Mesenchymal stem cell (in vitro differentiated cells and primary cell): Measurements from ENCODE around the gene CSF2RB.

Source experiments
- DNase-seq: peaks from one replicate; pipeline ENCODE4 v3.0.0-alpha.2; 2013
- H2AFZ ChIP-seq: one replicate; pipeline ENCODE4 v1.6.1; 2013; ENCODE audit warnings: low read depth, mild to moderate bottlenecking, control low read depth, inconsistent platforms, low read length, moderate library complexity
- H2AK5ac ChIP-seq: 2 replicates; pipeline ENCODE4 v1.6.1; 2013; ENCODE audit warnings: low read length, moderate library complexity, mild to moderate bottlenecking, inconsistent platforms; ENCODE audit not compliant: severe bottlenecking
- H2BK120ac ChIP-seq: one replicate; pipeline ENCODE4 v1.6.1; 2013; ENCODE audit warnings: low read depth, mild to moderate bottlenecking, inconsistent platforms, low read length, moderate library complexity
- H2BK12ac ChIP-seq, 2 experiments: one replicate each; pipeline ENCODE4 v1.6.1; 2013; ENCODE audit warnings: inconsistent platforms in 2 of 2, low read length in 2 of 2, mild to moderate bottlenecking in 2 of 2, moderate library complexity in 2 of 2, control low read depth in 1 of 2
- H2BK15ac ChIP-seq: one replicate; pipeline ENCODE4 v1.6.1; 2013; ENCODE audit warnings: mild to moderate bottlenecking, low read depth, inconsistent platforms; ENCODE audit not compliant: poor library complexity, severe bottlenecking
- H2BK5ac ChIP-seq: 2 replicates; pipeline ENCODE4 v1.6.1; 2013; ENCODE audit warnings: low read depth, mild to moderate bottlenecking, low read length, control low read depth, inconsistent platforms; ENCODE audit not compliant: poor library complexity, severe bottlenecking
- H3K14ac ChIP-seq, 2 experiments: one replicate each; pipeline ENCODE4 v1.6.1; 2013; ENCODE audit warnings: inconsistent platforms in 2 of 2, low read length in 2 of 2, control low read depth in 1 of 2, mild to moderate bottlenecking in 1 of 2, moderate library complexity in 1 of 2
- H3K18ac ChIP-seq, 2 experiments: one replicate each; pipeline ENCODE4 v1.6.1; 2013; ENCODE audit warnings: inconsistent platforms in 2 of 2, low read length in 2 of 2, control low read depth in 1 of 2, low read depth in 1 of 2, mild to moderate bottlenecking in 1 of 2
- H3K23ac ChIP-seq, 2 experiments: one replicate each; pipeline ENCODE4 v1.6.1; 2013; ENCODE audit warnings: inconsistent platforms in 2 of 2, low read length in 2 of 2, mild to moderate bottlenecking in 2 of 2, moderate library complexity in 2 of 2, control low read depth in 1 of 2
- H3K27ac ChIP-seq: 2 replicates; pipeline ENCODE4 v1.5.1; 2013; ENCODE audit warnings: mild to moderate bottlenecking, moderate library complexity, low read length, control low read depth, inconsistent platforms; ENCODE audit not compliant: poor library complexity, severe bottlenecking
- H3K27me3 ChIP-seq, 2 experiments: 2 replicates each; pipeline versions ENCODE4 v1.6.1 to v1.7.0; 2013; ENCODE audit warnings: low read length in 2 of 2, mild to moderate bottlenecking in 2 of 2, moderate library complexity in 2 of 2, control low read depth in 1 of 2, inconsistent platforms in 1 of 2; ENCODE audit not compliant: control insufficient read depth in 1 of 2, insufficient read depth in 1 of 2
- H3K36me3 ChIP-seq, 2 experiments: 2 replicates each; pipeline versions ENCODE4 v1.6.1 to v1.7.0; 2013; ENCODE audit warnings: low read length in 2 of 2, control low read depth in 1 of 2, inconsistent platforms in 1 of 2, low read depth in 1 of 2, mild to moderate bottlenecking in 1 of 2; ENCODE audit not compliant: insufficient read depth in 2 of 2, control insufficient read depth in 1 of 2
- H3K4ac ChIP-seq, 2 experiments: one replicate each; pipeline ENCODE4 v1.6.1; 2013; ENCODE audit warnings: inconsistent platforms in 2 of 2, low read length in 2 of 2, mild to moderate bottlenecking in 2 of 2, moderate library complexity in 2 of 2, control low read depth in 1 of 2, low read depth in 1 of 2
- H3K4me1 ChIP-seq: 2 replicates; pipeline ENCODE4 v1.6.1; 2013; ENCODE audit warnings: low read depth, low read length, control low read depth; ENCODE audit not compliant: control insufficient read depth, insufficient read depth
- H3K4me2 ChIP-seq: 2 replicates; pipeline ENCODE4 v1.6.1; 2013; ENCODE audit warnings: low read length, mild to moderate bottlenecking, inconsistent platforms; ENCODE audit not compliant: poor library complexity, severe bottlenecking
- H3K4me3 ChIP-seq, 2 experiments: 2 replicates each; pipeline versions ENCODE4 v1.5.1 to v1.7.0; 2013; ENCODE audit warnings: low read length in 2 of 2, mild to moderate bottlenecking in 2 of 2, control low read depth in 1 of 2, low read depth in 1 of 2; ENCODE audit not compliant: insufficient read depth in 1 of 2
- H3K79me1 ChIP-seq: replicated peaks from 2 replicates; pipeline ENCODE4 v1.6.1; 2013; ENCODE audit warnings: mild to moderate bottlenecking, control low read depth, low read length, inconsistent platforms; ENCODE audit not compliant: poor library complexity, severe bottlenecking
- H3K9ac ChIP-seq: 2 replicates; pipeline ENCODE4 v1.7.0; 2013; ENCODE audit warnings: mild to moderate bottlenecking, low read length, moderate library complexity
- H3K9me3 ChIP-seq: 2 replicates; pipeline ENCODE4 v1.7.0; 2013; ENCODE audit warnings: mild to moderate bottlenecking, low read length; ENCODE audit not compliant: control insufficient read depth
- H4K8ac ChIP-seq: one replicate; pipeline ENCODE4 v1.6.1; 2013; ENCODE audit warnings: inconsistent platforms, mild to moderate bottlenecking, low read length, moderate library complexity
- H4K91ac ChIP-seq: one replicate; pipeline ENCODE4 v1.6.1; 2013; ENCODE audit warnings: mild to moderate bottlenecking, low read length, inconsistent platforms
- WGBS: methylation state at CpG from one replicate; pipeline ENCODE4 v1.1.7; 2013; ENCODE audit warnings: mixed read lengths; 5-methylcytosine and 5-hydroxymethylcytosine counted together

CSF2RB gene

DNA sequence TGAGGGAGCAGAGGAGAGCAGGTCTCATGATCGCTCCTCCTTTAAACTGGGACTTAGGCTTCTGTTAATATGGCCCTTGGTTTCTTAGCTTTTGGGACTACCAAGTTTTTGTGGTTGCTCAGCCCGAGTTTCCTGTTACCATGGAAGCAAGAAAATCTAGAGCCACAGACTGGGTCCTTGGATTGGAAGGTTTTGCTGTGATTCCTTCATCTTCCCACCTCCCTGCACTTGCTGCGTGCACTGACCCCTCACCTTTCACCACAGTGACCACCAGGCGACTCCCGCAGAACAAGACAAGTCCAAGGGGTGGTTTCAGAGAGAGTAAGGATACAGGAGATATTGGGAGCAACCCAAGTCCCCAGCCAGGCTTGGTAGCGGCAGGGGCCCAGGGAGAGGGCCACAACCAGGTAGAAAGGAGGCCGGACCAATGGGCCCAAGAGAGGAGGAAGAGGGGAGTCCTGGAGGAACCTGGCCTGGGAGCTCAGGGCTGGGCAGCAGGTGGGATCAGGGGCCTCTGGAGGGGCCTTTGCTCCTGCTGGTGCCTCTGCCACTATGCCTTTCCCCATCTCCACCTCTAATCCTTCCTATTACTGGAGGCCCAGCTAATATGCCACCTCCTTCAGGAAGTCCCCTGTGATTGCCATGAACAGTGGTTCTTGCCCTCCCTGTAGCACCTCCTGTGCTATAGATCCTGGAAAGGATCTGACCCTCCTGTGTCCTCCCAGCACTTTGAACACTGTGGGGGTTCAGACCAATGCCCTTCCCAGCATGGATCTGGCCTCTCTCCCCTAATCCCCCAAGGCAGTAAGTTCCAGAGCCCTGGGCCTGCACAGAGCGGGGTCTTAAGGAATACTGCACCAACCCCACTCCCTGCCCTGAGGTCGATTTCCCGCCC is 21.2 kb downstream of the CSF2RB start:
- no peak for DNase-seq
- Histone ChIP-seq H3K23ac (no peak overlapping the region), H2BK120ac (no peak overlapping the region), H3K4me3 (no peak overlapping the region), H3K9me3 (no peaks in the 10 kb centered on the region), H3K4me1 (no peaks in the 10 kb centered on the region), H2BK5ac (no peak overlapping the region), H3K36me3 (no peaks in the 10 kb centered on the region), H3K79me1 (no peaks in the 10 kb centered on the region), H2BK12ac (no peak overlapping the region), H2BK15ac (no peak overlapping the region), H2AFZ (no peak overlapping the region), H4K91ac (no peak overlapping the region), H3K4me2 (no peak overlapping the region), H2AK5ac (no peak overlapping the region), H3K14ac (no peak overlapping the region), H3K27me3 (peaks cover 26 to 65% of the 10 kb centered on the region in 2 experiments), H4K8ac (no peak overlapping the region), H3K18ac (no peak overlapping the region), H3K4ac (no peak overlapping the region), H3K9ac (no peak overlapping the region), H3K27ac (no peak overlapping the region)
- WGBS: 82% methylated on average over 8 of the region's 10 CpGs

DNA sequence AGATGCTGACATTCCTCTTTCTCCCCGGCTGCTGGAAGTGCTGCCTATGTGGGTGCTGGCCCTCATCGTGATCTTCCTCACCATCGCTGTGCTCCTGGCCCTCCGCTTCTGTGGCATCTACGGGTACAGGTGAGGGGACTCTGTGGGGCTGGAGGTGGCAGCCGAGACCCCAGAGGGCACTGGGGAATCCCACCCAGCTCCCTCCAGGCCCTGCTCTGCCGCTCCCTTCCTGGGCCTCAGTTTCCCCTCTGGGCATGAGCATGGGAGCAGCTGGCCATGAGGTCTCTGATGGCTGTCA is 21.8 kb downstream of the CSF2RB start:
- Histone ChIP-seq H3K27me3 (peaks cover 20 to 63% of the 10 kb centered on the region in 2 experiments), H3K36me3 (no peaks in the 10 kb centered on the region), H3K4me2 (no peak overlapping the region), H2BK12ac (no peak overlapping the region), H3K14ac (no peak overlapping the region), H3K4me3 (no peak overlapping the region), H2AFZ (no peak overlapping the region), H3K9ac (no peak overlapping the region), H3K18ac (no peak overlapping the region), H4K8ac (no peak overlapping the region), H2AK5ac (no peak overlapping the region), H3K79me1 (no peaks in the 10 kb centered on the region), H3K27ac (no peak overlapping the region), H4K91ac (no peak overlapping the region), H3K4me1 (no peaks in the 10 kb centered on the region), H3K9me3 (no peaks in the 10 kb centered on the region), H2BK5ac (no peak overlapping the region), H2BK15ac (no peak overlapping the region), H3K23ac (no peak overlapping the region), H3K4ac (no peak overlapping the region), H2BK120ac (no peak overlapping the region)
- DNase-seq: no peak
- 96% methylated on average over 7 of the region's 7 CpGs for WGBS

DNA sequence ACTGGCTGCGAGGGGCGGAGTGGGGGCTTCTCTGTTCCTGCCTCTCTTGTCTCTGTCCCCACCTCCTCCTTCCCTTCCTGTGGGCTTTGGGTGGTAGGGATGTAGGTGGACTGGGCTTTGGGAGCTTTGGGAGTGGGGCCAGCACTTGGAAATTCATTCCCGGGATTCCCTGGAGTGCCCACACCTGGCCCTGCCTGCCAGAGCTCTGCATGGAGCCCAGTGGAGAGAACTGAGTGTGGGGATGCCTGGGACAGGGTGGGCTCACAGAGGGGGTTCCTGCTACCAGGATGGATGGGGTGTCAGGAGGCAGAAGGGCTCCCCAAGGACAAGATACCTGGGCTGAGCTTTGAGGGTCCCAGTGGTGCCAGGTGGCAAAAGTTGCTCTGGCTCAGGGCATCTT is 22.3 kb downstream of the CSF2RB start:
- Histone ChIP-seq H3K36me3 (no peaks in the 10 kb centered on the region), H4K8ac (no peak overlapping the region)

GRCh38 chr22:36936362-36937116 is 23.1 kb downstream of the CSF2RB start:
- DNase-seq: no peak
- no peak overlapping the region for H3K14ac ChIP-seq
- H3K18ac ChIP-seq: no peak overlapping the region
- H3K4me3 ChIP-seq: no peak overlapping the region
- no peak overlapping the region for H2AFZ ChIP-seq
- no peak overlapping the region for H2AK5ac ChIP-seq
- no peak overlapping the region for H2BK120ac ChIP-seq
- no peak overlapping the region for H2BK5ac ChIP-seq
- no peak overlapping the region for H4K8ac ChIP-seq
- no peak overlapping the region for H3K27ac ChIP-seq
- no peak overlapping the region for H4K91ac ChIP-seq
- H3K27me3 ChIP-seq: peaks cover 8 to 63% of the 10 kb centered on the region in 2 experiments
- no peaks in the 10 kb centered on the region for H3K4me1 ChIP-seq
- 82% methylated on average over 20 of the region's 20 CpGs for WGBS
- no peak overlapping the region for H2BK15ac ChIP-seq
- H3K4me2 ChIP-seq: no peak overlapping the region
- H3K79me1 ChIP-seq: no peaks in the 10 kb centered on the region
- H3K36me3 ChIP-seq: no peaks in the 10 kb centered on the region
- H3K9me3 ChIP-seq: no peaks in the 10 kb centered on the region
- H3K4ac ChIP-seq: no peak overlapping the region
- H3K23ac ChIP-seq: no peak overlapping the region
- no peak overlapping the region for H2BK12ac ChIP-seq
- no peak overlapping the region for H3K9ac ChIP-seq

More for the DNA sequence above, 22.3 kb downstream of the CSF2RB start:
- Histone ChIP-seq H3K27me3 (peaks cover 16 to 63% of the 10 kb centered on the region in 2 experiments), H2AFZ (no peak overlapping the region), H3K9ac (no peak overlapping the region), H3K18ac (no peak overlapping the region), H2BK12ac (no peak overlapping the region), H2BK5ac (no peak overlapping the region), H2AK5ac (no peak overlapping the region), H3K4me3 (no peak overlapping the region), H3K79me1 (no peaks in the 10 kb centered on the region), H3K4ac (no peak overlapping the region), H3K23ac (no peak overlapping the region), H2BK120ac (no peak overlapping the region), H3K9me3 (no peaks in the 10 kb centered on the region), H3K4me1 (no peaks in the 10 kb centered on the region), H4K91ac (no peak overlapping the region), H3K27ac (no peak overlapping the region), H2BK15ac (no peak overlapping the region), H3K14ac (no peak overlapping the region), H3K4me2 (no peak overlapping the region)
- WGBS: 90% methylated on average over 1 of the region's 3 CpGs
- no peak for DNase-seq
